HepG2 (cell line): Measurements from ENCODE around the gene AMER3. TPM values are rescaled to one million over a fixed set of nuclear protein-coding genes. Genes with fewer than 3 reads are reported as not detected.

Experiments used
- ARHGAP35 ChIP-seq: sonication (generic); formaldehyde crosslinking; IDR thresholded peaks from 2 replicates; pipeline ENCODE4 v1.9.0; 2022; ENCODE audit warnings: mild to moderate bottlenecking, inconsistent platforms, moderate library complexity, missing genetic modification reagents, borderline replicate concordance
- ELF1 ChIP-seq: sonication (generic); formaldehyde crosslinking; IDR thresholded peaks from 2 replicates; pipeline ENCODE4 v1.4.0; 2020; ENCODE audit warnings: missing genetic modification reagents
- GATAD1 ChIP-seq: IDR thresholded peaks from 2 replicates; pipeline ENCODE4 v1.6.1; 2016; ENCODE audit warnings: missing genetic modification reagents, missing compliant biosample characterization
- HDAC6 ChIP-seq: fragments of 200-600 bp; sonication (generic); IDR thresholded peaks from 2 replicates; pipeline ENCODE4 v1.7.0; 2017; ENCODE audit warnings: mild to moderate bottlenecking, antibody characterized with exemption, low read length, low read depth
- HOXA3 ChIP-seq: sonication (generic); formaldehyde crosslinking; IDR thresholded peaks from 2 replicates; pipeline ENCODE4 v1.5.0; 2020; ENCODE audit warnings: missing genetic modification reagents
- IKZF4 ChIP-seq: sonication (generic); formaldehyde crosslinking; IDR thresholded peaks from 2 replicates; pipeline ENCODE4 v1.5.1; 2020; ENCODE audit warnings: borderline replicate concordance, mild to moderate bottlenecking, low read depth, missing genetic modification reagents; ENCODE audit errors: not compliant biosample characterization
- NAIF1 ChIP-seq: sonication (generic); formaldehyde crosslinking; IDR thresholded peaks from 2 replicates; pipeline ENCODE4 v1.5.0; 2020; ENCODE audit warnings: mild to moderate bottlenecking, missing genetic modification reagents, borderline replicate concordance
- NFRKB ChIP-seq: fragments of 450-650 bp; IDR thresholded peaks from 2 replicates; pipeline ENCODE4 v1.6.1; 2017
- RARG ChIP-seq: sonication (generic); formaldehyde crosslinking; IDR thresholded peaks from 2 replicates; pipeline ENCODE4 v1.4.0; 2020; ENCODE audit warnings: low read depth, mild to moderate bottlenecking, missing genetic modification reagents
- RFX1 ChIP-seq: fragments of 450-650 bp; IDR thresholded peaks from 2 replicates; pipeline ENCODE4 v1.6.1; 2017
- SATB2 ChIP-seq: sonication (generic); formaldehyde crosslinking; IDR thresholded peaks from 2 replicates; pipeline ENCODE4 v1.5.0; 2020; ENCODE audit warnings: missing genetic modification reagents
- SP1 ChIP-seq, 2 experiments: fragments of 450-650 bp in 1 of 2; sonication (generic) in 1 of 2; formaldehyde crosslinking in 1 of 2; IDR thresholded peaks; 2 replicates each; pipeline versions ENCODE4 v1.4.0 to v1.6.1; 2016 to 2020; ENCODE audit warnings: missing genetic modification reagents in 1 of 2
- SP4 ChIP-seq: sonication (generic); formaldehyde crosslinking; IDR thresholded peaks from 2 replicates; pipeline ENCODE4 v1.8.1; 2023; ENCODE audit warnings: mild to moderate bottlenecking, missing genetic modification reagents
- SP5 ChIP-seq: IDR thresholded peaks from 2 replicates; pipeline ENCODE4 v1.6.1; 2016; ENCODE audit warnings: low read depth, borderline replicate concordance
- ZBTB38 ChIP-seq: sonication (generic); formaldehyde crosslinking; IDR thresholded peaks from 2 replicates; pipeline ENCODE4 v1.5.1; 2020; ENCODE audit warnings: mild to moderate bottlenecking, missing genetic modification reagents
- polyA plus RNA-seq, 8 experiments: library from polyadenylated mRNA; depleted of rRNA in 3 of 8; stranded (reverse) in 7 of 8; unstranded in 1 of 8; fragments of >200 nt; fragmentation: Illumina TruSeq in 4 of 8; extraction: Trizol in 4 of 8; gene quantifications; 2 replicates each; pipeline versions ENCODE4 v1.2.1 to v1.2.3, GENCODE V29; 2011 to 2016; ENCODE audit warnings: low read depth in 4 of 8, missing spikeins in 1 of 8, mixed read lengths in 1 of 8; ENCODE audit not compliant: insufficient read depth in 1 of 8
- total RNA-seq, 5 experiments: library from RNA; depleted of rRNA; stranded (reverse); fragments of >200 nt; fragmentation: Illumina TruSeq; extraction: Trizol; gene quantifications; 2 replicates each; pipeline ENCODE4 v1.2.3, GENCODE V29; 2016; ENCODE audit warnings: low read depth in 1 of 5
- TF ChIP-seq, protein P1 (sequence below): sonication (generic); formaldehyde crosslinking; IDR thresholded peaks from 2 replicates; pipeline ENCODE4 v1.5.0; 2020; ENCODE audit warnings: missing genetic modification reagents
- TF ChIP-seq, protein P2 (sequence below): sonication (generic); formaldehyde crosslinking; IDR thresholded peaks from 2 replicates; pipeline ENCODE4 v1.4.0; 2020; ENCODE audit warnings: missing genetic modification reagents
- TF ChIP-seq, protein P3 (sequence below): IDR thresholded peaks from 2 replicates; pipeline ENCODE4 v1.6.1; 2016; ENCODE audit warnings: low read depth, control low read depth
- TF ChIP-seq, protein P4 (sequence below): sonication (generic); formaldehyde crosslinking; IDR thresholded peaks from 2 replicates; pipeline ENCODE4 v1.4.0; 2020; ENCODE audit warnings: mild to moderate bottlenecking, missing genetic modification reagents
- TF ChIP-seq, protein P5 (sequence below): sonication (generic); formaldehyde crosslinking; IDR thresholded peaks from 2 replicates; pipeline ENCODE4 v1.9.0; 2021; ENCODE audit warnings: missing genetic modification reagents, mild to moderate bottlenecking, borderline replicate concordance

The AMER3 gene
- total and polyA plus RNA-seq, 2 of the 13 experiments (the other 11 are each of a cell fraction or from before 2014, with no cell fraction given) = not detected

DNA sequence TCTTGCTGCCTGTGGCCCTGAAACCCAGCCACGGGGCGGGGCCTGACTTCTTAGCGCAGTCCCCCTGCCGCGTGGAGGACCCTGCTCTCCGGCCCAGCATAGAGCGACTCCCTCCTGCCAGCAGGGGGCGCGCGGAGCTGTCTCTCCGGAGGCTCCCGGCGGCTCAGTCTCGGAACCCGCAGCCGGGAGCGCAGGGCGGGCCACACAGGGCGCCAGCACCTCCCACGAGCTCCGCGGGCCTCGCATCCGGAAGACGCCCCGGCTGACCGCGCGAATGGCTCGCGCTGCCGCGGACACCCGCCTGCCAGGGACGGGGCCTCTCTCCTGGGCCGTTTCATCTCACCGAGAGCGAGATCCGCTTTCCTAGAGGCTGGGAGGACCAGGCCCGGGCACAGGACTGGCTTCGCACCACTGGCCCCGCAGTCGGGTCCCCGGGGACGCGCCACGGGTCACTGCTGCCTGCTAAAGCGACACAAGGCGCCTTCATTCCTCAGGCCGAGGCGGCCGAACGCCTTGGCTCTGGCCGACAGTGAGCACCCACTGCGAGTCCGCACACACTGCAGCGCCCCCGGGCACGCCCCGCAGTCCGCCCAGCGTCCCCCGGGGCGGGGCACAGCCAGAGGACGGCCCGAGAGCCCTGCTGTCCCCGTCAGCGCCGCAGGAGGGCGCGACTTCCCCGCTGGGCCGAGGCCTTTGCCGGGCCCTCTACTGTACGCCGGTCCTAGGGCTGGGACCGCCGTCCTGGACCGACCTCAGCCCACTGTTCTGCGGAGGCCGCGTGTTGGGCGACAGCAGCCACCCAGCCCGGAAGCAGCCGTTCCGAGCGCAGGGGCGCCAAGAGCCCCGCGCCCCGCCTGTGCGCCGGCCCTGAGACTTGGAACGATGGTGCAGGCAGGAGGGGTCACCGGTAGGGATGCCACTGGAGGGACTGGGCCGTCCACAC lies 42.4 kb downstream of the AMER3 start (continued):
- TF ChIP-seq ELF1 (CRISPR knock-in tag) (no peak), SATB2 (CRISPR knock-in tag) (0 out of 2 replicates have a peak, but pooled peaks have one; percentile 38), ZBTB38 (peak; percentile 76; the same call in 1 of the 2 replicates), RFX1 (no peak), NAIF1 (CRISPR knock-in tag) (no peak), IKZF4 (CRISPR knock-in tag) (peak; percentile 61), SP1 (IDR thresholded peaks at IDR 0.05) (no peak), SP1 (CRISPR knock-in tag; IDR thresholded peaks at IDR 0.05) (peak; percentile 55; the same call in 1 of the 2 replicates), SP5 (CRISPR knock-in tag) (peak; percentile 74), RARG (CRISPR knock-in tag) (no peak), HOXA3 (CRISPR knock-in tag) (peak; percentile 52; the same call in 1 of the 2 replicates), GATAD1 (CRISPR knock-in tag) (0 out of 2 replicates have a peak, but pooled peaks have one; percentile 42), SP4 (CRISPR knock-in tag) (peak; percentile 83), NFRKB (no peak), HDAC6 (no peak), ARHGAP35 (CRISPR knock-in tag) (no peak; the same call in 1 of the 2 replicates)
- TF ChIP-seq, protein P1, sequence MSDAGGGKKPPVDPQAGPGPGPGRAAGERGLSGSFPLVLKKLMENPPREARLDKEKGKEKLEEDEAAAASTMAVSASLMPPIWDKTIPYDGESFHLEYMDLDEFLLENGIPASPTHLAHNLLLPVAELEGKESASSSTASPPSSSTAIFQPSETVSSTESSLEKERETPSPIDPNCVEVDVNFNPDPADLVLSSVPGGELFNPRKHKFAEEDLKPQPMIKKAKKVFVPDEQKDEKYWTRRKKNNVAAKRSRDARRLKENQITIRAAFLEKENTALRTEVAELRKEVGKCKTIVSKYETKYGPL (CRISPR knock-in tag) = 0 out of 2 replicates have a peak, but pooled peaks have one; percentile 13
- TF ChIP-seq, protein P2, sequence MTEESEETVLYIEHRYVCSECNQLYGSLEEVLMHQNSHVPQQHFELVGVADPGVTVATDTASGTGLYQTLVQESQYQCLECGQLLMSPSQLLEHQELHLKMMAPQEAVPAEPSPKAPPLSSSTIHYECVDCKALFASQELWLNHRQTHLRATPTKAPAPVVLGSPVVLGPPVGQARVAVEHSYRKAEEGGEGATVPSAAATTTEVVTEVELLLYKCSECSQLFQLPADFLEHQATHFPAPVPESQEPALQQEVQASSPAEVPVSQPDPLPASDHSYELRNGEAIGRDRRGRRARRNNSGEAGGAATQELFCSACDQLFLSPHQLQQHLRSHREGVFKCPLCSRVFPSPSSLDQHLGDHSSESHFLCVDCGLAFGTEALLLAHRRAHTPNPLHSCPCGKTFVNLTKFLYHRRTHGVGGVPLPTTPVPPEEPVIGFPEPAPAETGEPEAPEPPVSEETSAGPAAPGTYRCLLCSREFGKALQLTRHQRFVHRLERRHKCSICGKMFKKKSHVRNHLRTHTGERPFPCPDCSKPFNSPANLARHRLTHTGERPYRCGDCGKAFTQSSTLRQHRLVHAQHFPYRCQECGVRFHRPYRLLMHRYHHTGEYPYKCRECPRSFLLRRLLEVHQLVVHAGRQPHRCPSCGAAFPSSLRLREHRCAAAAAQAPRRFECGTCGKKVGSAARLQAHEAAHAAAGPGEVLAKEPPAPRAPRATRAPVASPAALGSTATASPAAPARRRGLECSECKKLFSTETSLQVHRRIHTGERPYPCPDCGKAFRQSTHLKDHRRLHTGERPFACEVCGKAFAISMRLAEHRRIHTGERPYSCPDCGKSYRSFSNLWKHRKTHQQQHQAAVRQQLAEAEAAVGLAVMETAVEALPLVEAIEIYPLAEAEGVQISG = peak; percentile 79
- TF ChIP-seq, protein P3, sequence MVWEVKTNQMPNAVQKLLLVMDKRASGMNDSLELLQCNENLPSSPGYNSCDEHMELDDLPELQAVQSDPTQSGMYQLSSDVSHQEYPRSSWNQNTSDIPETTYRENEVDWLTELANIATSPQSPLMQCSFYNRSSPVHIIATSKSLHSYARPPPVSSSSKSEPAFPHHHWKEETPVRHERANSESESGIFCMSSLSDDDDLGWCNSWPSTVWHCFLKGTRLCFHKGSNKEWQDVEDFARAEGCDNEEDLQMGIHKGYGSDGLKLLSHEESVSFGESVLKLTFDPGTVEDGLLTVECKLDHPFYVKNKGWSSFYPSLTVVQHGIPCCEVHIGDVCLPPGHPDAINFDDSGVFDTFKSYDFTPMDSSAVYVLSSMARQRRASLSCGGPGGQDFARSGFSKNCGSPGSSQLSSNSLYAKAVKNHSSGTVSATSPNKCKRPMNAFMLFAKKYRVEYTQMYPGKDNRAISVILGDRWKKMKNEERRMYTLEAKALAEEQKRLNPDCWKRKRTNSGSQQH (CRISPR knock-in tag) = no peak
- TF ChIP-seq, protein P4, sequence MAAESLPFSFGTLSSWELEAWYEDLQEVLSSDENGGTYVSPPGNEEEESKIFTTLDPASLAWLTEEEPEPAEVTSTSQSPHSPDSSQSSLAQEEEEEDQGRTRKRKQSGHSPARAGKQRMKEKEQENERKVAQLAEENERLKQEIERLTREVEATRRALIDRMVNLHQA (CRISPR knock-in tag) = no peak
- TF ChIP-seq, protein P5, sequence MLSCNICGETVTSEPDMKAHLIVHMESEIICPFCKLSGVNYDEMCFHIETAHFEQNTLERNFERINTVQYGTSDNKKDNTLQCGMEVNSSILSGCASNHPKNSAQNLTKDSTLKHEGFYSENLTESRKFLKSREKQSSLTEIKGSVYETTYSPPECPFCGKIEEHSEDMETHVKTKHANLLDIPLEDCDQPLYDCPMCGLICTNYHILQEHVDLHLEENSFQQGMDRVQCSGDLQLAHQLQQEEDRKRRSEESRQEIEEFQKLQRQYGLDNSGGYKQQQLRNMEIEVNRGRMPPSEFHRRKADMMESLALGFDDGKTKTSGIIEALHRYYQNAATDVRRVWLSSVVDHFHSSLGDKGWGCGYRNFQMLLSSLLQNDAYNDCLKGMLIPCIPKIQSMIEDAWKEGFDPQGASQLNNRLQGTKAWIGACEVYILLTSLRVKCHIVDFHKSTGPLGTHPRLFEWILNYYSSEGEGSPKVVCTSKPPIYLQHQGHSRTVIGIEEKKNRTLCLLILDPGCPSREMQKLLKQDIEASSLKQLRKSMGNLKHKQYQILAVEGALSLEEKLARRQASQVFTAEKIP (CRISPR knock-in tag) = no peak
